MCF 10A (cell line): Measurements from ENCODE around the gene TYRO3. TPM values are rescaled to one million over a fixed set of nuclear protein-coding genes. Genes with fewer than 3 reads are reported as not detected.

Experiments
- BruUV-seq: library from RNA; stranded (reverse); fragments of 400-500 nt; replicated peaks from 2 replicates; lab custom pipeline; 2021; lab: Mats Ljungman, UMichigan
- CTCF ChIA-PET: fragments of 300-600 bp; sonication (Branson Sonifier 250); formaldehyde crosslinking; extraction: SDS; loops from one replicate; lab custom pipeline; 2021; ENCODE audit warnings: antibody characterized with exemption, inconsistent platforms; lab: Yijun Ruan, JAX
- POLR2A ChIA-PET: fragments of 300-600, 350-650 bp; sonication (Branson Sonifier 250); formaldehyde crosslinking; extraction: SDS; loops from one replicate; lab custom pipeline; 2020; ENCODE audit warnings: antibody characterized with exemption, inconsistent platforms; lab: Yijun Ruan, JAX
- DNase-seq: peaks from one replicate; pipeline ENCODE4 v3.0.0-alpha.2; 2018; ENCODE audit not compliant: unreplicated experiment
- H3K27ac Mint-ChIP-seq: one replicate; pipeline ENCODE4 v1.8.0; 2022; ENCODE audit warnings: mild to moderate bottlenecking, low read depth, mixed read lengths; ENCODE audit not compliant: unreplicated experiment
- H3K27me3 Mint-ChIP-seq: one replicate; pipeline ENCODE4 v1.8.0; 2022; ENCODE audit warnings: mixed read lengths; ENCODE audit not compliant: insufficient read depth, unreplicated experiment
- H3K36me3 Mint-ChIP-seq: one replicate; pipeline ENCODE4 v1.8.0; 2022; ENCODE audit warnings: mild to moderate bottlenecking, moderate library complexity, mixed read lengths; ENCODE audit not compliant: insufficient read depth, unreplicated experiment
- H3K4me1 Mint-ChIP-seq: one replicate; pipeline ENCODE4 v1.8.0; 2022; ENCODE audit warnings: mixed read lengths; ENCODE audit not compliant: insufficient read depth, unreplicated experiment
- H3K4me3 Mint-ChIP-seq: one replicate; pipeline ENCODE4 v1.8.0; 2022; ENCODE audit warnings: mild to moderate bottlenecking, moderate library complexity, mixed read lengths; ENCODE audit not compliant: unreplicated experiment
- H3K9me3 Mint-ChIP-seq: one replicate; pipeline ENCODE4 v1.8.0; 2022; ENCODE audit warnings: mixed read lengths; ENCODE audit not compliant: unreplicated experiment
- CTCF ChIP-seq: fragments of 200-600 bp; IDR thresholded peaks from one replicate; pipeline ENCODE4 v1.8.0; 2022; ENCODE audit warnings: antibody characterized with exemption, mild to moderate bottlenecking; ENCODE audit not compliant: unreplicated experiment
- intact Hi-C: fragments of 100-400 bp; cut with micrococcal nuclease; formaldehyde crosslinking; loops from 2 replicates; pipeline ENCODE4 v1.14.1; 2022
- total RNA-seq: library from RNA; stranded (reverse); gene quantifications from 2 replicates; pipeline ENCODE4 v1.2.3, GENCODE V29; 2022

The TYRO3 gene
- total RNA-seq, 1 experiment from 2014 or later: 9.7 TPM

- TF ChIP-seq CTCF: no peak
- BruUV-seq: no TSS peak
- Mint-ChIP-seq H3K27me3 (no peaks in the 10 kb centered on the region), H3K27ac (no peak overlapping the region), H3K4me1 (peaks cover 5% of the 10 kb centered on the region), H3K36me3 (no peaks in the 10 kb centered on the region), H3K9me3 (no peaks in the 10 kb centered on the region), H3K4me3 (no peak overlapping the region)
- ChIA-PET POLR2A (interaction anchor here (1.1 kb wide), 1 partner anchor 24 kb away, joined by 4 read pairs; no protein-coding TSS in a partner anchor), CTCF (interaction anchor here (0.6 kb wide), 2 partner anchors 45 to 962 kb away, joined by 3 read pairs; no protein-coding TSS in a partner anchor)
- intact Hi-C loops: no loop called here
- no peak for DNase-seq
Measured at GRCh38 chr15:41630616-41631217, 71.7 kb downstream of the TYRO3 start.

GRCh38 chr15:41631880-41632470 lies 73.0 kb downstream of the TYRO3 start:
- Mint-ChIP-seq H3K36me3 (no peaks in the 10 kb centered on the region), H3K27me3 (no peaks in the 10 kb centered on the region), H3K4me1 (peaks cover 5% of the 10 kb centered on the region), H3K4me3 (no peak overlapping the region), H3K27ac (no peak overlapping the region), H3K9me3 (no peaks in the 10 kb centered on the region)
- no peak for TF ChIP-seq CTCF
- ChIA-PET POLR2A (no interaction called here), CTCF (interaction anchor here (0.6 kb wide), 2 partner anchors 83 to 1650 kb away, joined by 3 to 4 read pairs; no protein-coding TSS in a partner anchor)
- intact Hi-C loops: no loop called here
- BruUV-seq: no TSS peak
- DNase-seq: peak; percentile 22

Other genes with a start within 250 kb of the TYRO3 start
- 2.9 and 5.7 TPM in 2 replicates for gene OIP5, start 226.6 kb upstream of the TYRO3 start, total RNA-seq
- 39.1 and 62.6 TPM in 2 replicates for gene NUSAP1, start 226.3 kb upstream of the TYRO3 start, total RNA-seq
- gene NDUFAF1, start 156.7 kb upstream of the TYRO3 start, total RNA-seq: 14.9 and 18.2 TPM in 2 replicates
- 30.2 and 30.6 TPM in 2 replicates for gene RTF1, start 142.1 kb upstream of the TYRO3 start, total RNA-seq
- gene ITPKA, start 65.3 kb upstream of the TYRO3 start, total RNA-seq: 13.5 and 23.4 TPM in 2 replicates
- 0.17 TPM in 1 of 2 replicates, not detected in the other for gene LTK, start 45.4 kb upstream of the TYRO3 start, total RNA-seq
- gene RPAP1, start 15.0 kb upstream of the TYRO3 start, total RNA-seq: 37.5 and 45.1 TPM in 2 replicates
- 15.9 and 17.5 TPM in 2 replicates for gene MGA, start 101.2 kb downstream of the TYRO3 start, total RNA-seq
- gene MAPKBP1, start 215.3 kb downstream of the TYRO3 start, total RNA-seq: 33.2 and 35.0 TPM in 2 replicates